ENCODE measurements around the gene PTPRD. TPM values are rescaled to one million over a fixed set of nuclear protein-coding genes. Genes with fewer than 3 reads are reported as not detected.
A peak's percentile ranks its signal among the peaks of the same experiment; 100 is the strongest.
"Not testable (repeated sequence)": the region's sequence is repeated elsewhere in the genome, so short reads cannot be mapped to it uniquely, and the experiment has no call there.

PTPRD gene
- total RNA-seq, 1 experiment from 2014 or later, result 69.6 TPM

DNA sequence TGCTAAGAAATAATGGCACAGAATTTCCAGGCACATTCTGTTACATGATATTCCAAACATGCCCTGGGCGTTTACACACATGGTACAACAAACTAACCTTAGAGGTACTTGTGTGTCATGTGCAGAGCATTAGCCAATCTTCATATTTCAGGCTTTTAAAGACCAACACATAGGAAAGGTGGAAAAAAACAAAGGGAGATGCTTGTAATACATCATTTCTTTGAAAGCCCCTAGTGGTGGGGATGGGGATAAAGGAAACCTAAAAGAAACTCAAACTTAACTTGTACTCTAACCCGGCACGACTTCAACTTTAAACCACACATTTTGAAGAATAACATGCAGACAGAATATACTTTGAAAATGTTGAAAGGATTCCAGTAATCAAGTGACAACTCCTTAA lies 133.6 kb downstream of the PTPRD start:
- no peak overlapping the region for H3K4me3 Mint-ChIP-seq
- H3K27ac Mint-ChIP-seq, result no peak overlapping the region
- H3K36me3 Mint-ChIP-seq, result 0 out of 2 replicates have a peak, but pooled peaks cover 7% of the 10 kb centered on the region
- no peak for DNase-seq (ENCODE audit: low spot score)
- POLR2A ChIA-PET, result no interaction called here
- no peak for TF ChIP-seq ELF4 (CRISPR knock-in tag; IDR thresholded peaks at IDR 0.05; ENCODE audit: low read depth)
- TF ChIP-seq ZNF232 (CRISPR knock-in tag; IDR thresholded peaks at IDR 0.05), result no peak
- TF ChIP-seq, protein P1, sequence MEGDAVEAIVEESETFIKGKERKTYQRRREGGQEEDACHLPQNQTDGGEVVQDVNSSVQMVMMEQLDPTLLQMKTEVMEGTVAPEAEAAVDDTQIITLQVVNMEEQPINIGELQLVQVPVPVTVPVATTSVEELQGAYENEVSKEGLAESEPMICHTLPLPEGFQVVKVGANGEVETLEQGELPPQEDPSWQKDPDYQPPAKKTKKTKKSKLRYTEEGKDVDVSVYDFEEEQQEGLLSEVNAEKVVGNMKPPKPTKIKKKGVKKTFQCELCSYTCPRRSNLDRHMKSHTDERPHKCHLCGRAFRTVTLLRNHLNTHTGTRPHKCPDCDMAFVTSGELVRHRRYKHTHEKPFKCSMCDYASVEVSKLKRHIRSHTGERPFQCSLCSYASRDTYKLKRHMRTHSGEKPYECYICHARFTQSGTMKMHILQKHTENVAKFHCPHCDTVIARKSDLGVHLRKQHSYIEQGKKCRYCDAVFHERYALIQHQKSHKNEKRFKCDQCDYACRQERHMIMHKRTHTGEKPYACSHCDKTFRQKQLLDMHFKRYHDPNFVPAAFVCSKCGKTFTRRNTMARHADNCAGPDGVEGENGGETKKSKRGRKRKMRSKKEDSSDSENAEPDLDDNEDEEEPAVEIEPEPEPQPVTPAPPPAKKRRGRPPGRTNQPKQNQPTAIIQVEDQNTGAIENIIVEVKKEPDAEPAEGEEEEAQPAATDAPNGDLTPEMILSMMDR (IDR thresholded peaks at IDR 0.05), result peak; percentile 57
- TF ChIP-seq TEAD4 (CRISPR knock-in tag; IDR thresholded peaks at IDR 0.05), result no peak
- TF ChIP-seq NFYB (CRISPR knock-in tag; conservative IDR thresholded peaks at IDR 0.05; ENCODE audit: low read depth), result no peak
- TF ChIP-seq TEAD1 (CRISPR knock-in tag; IDR thresholded peaks at IDR 0.05), result no peak
- TF ChIP-seq, protein P2, sequence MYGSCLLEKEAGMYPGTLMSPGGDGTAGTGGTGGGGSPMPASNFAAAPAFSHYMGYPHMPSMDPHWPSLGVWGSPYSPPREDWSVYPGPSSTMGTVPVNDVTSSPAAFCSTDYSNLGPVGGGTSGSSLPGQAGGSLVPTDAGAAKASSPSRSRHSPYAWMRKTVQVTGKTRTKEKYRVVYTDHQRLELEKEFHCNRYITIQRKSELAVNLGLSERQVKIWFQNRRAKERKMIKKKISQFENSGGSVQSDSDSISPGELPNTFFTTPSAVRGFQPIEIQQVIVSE (CRISPR knock-in tag; IDR thresholded peaks at IDR 0.05; ENCODE audit: borderline replicate concordance), result no peak
- CTCF ChIA-PET, result no interaction called here
- no peaks in the 10 kb centered on the region for H3K27me3 Mint-ChIP-seq (ENCODE audit: low read depth)
- peaks cover 19% of the 10 kb centered on the region for H3K9me3 Mint-ChIP-seq
- ATAC-seq, result peak; percentile 65
- no peaks in the 10 kb centered on the region for H3K4me1 Mint-ChIP-seq

DNA sequence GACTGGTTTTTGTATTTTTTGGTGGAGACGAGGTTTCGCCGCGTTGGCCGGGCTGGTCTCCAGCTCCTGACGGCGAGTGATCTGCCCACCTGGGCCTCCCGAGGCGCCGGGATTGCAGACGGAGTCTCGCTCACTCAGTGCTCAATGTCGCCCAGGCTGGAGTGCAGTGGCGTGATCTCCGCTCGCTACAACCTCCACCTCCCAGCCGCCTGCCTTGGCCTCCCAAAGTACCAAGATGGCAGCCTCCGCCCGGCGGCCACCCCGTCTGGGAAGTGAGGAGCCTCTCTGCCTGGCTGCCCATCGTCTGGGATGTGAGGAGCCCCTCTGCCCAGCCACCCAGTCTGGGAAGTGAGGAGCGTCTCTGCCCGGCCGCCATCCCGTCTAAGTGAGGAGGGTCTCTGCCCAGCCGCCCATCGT lies 163.6 kb downstream of the PTPRD start:
- H3K27me3 Mint-ChIP-seq (ENCODE audit: low read depth), result peaks cover 11% of the 10 kb centered on the region
- POLR2A ChIA-PET; H3K4me3 Mint-ChIP-seq; DNase-seq (ENCODE audit: low spot score); ATAC-seq; H3K36me3 Mint-ChIP-seq; CTCF ChIA-PET; H3K27ac Mint-ChIP-seq: not testable (repeated sequence)
- H3K4me1 Mint-ChIP-seq, result peaks cover 26% of the 10 kb centered on the region
- H3K9me3 Mint-ChIP-seq, result peaks cover 19% of the 10 kb centered on the region

DNA sequence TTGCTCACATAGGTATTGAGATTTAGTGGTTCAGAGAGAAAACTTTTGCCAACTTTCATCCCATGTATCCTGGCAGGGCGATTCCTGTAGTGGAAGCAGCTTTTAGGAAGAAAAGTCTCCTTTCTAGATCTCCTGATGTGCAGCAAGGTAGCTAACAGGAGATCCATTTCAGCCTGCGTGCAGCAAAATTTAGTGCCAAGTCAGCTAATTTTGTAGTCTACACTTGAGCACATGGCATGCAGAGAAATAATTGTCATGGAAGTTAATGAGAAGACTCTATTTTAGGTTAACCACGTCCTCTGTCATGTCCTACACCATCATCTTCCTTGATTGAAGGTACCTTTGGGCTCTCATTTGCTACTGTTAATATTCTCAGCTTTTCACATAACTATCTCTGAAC lies 165.8 kb downstream of the PTPRD start:
- 0 out of 2 replicates have a peak overlapping the region, but pooled peaks have one; percentile 3 for H3K4me3 Mint-ChIP-seq
- no peak for ATAC-seq
- H3K27ac Mint-ChIP-seq, result no peak overlapping the region
- H3K36me3 Mint-ChIP-seq, result no peaks in the 10 kb centered on the region
- peaks cover 26% of the 10 kb centered on the region for H3K4me1 Mint-ChIP-seq
- DNase-seq (ENCODE audit: low spot score), result no peak
- peaks cover 11% of the 10 kb centered on the region for H3K27me3 Mint-ChIP-seq (ENCODE audit: low read depth)
- ChIA-PET CTCF (no interaction called here), POLR2A (no interaction called here)
- peaks cover 5% of the 10 kb centered on the region; the same call in 1 of the 2 replicates for H3K9me3 Mint-ChIP-seq
- TF ChIP-seq, protein P3, sequence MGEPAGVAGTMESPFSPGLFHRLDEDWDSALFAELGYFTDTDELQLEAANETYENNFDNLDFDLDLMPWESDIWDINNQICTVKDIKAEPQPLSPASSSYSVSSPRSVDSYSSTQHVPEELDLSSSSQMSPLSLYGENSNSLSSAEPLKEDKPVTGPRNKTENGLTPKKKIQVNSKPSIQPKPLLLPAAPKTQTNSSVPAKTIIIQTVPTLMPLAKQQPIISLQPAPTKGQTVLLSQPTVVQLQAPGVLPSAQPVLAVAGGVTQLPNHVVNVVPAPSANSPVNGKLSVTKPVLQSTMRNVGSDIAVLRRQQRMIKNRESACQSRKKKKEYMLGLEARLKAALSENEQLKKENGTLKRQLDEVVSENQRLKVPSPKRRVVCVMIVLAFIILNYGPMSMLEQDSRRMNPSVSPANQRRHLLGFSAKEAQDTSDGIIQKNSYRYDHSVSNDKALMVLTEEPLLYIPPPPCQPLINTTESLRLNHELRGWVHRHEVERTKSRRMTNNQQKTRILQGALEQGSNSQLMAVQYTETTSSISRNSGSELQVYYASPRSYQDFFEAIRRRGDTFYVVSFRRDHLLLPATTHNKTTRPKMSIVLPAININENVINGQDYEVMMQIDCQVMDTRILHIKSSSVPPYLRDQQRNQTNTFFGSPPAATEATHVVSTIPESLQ (CRISPR knock-in tag; IDR thresholded peaks at IDR 0.05), result no peak
- no peak for TF ChIP-seq NFE2L1 (CRISPR knock-in tag; IDR thresholded peaks at IDR 0.05)
- TF ChIP-seq TEAD4 (CRISPR knock-in tag; IDR thresholded peaks at IDR 0.05), result no peak
- no peak for TF ChIP-seq TEAD1 (CRISPR knock-in tag; IDR thresholded peaks at IDR 0.05)
- no peak for TF ChIP-seq NR2C2 (CRISPR knock-in tag; IDR thresholded peaks at IDR 0.05)
- TF ChIP-seq ETV6 (CRISPR knock-in tag; IDR thresholded peaks at IDR 0.05), result no peak
- no peak for TF ChIP-seq CBFB (CRISPR knock-in tag; IDR thresholded peaks at IDR 0.05; ENCODE audit: low read depth)
- TF ChIP-seq, protein P4, sequence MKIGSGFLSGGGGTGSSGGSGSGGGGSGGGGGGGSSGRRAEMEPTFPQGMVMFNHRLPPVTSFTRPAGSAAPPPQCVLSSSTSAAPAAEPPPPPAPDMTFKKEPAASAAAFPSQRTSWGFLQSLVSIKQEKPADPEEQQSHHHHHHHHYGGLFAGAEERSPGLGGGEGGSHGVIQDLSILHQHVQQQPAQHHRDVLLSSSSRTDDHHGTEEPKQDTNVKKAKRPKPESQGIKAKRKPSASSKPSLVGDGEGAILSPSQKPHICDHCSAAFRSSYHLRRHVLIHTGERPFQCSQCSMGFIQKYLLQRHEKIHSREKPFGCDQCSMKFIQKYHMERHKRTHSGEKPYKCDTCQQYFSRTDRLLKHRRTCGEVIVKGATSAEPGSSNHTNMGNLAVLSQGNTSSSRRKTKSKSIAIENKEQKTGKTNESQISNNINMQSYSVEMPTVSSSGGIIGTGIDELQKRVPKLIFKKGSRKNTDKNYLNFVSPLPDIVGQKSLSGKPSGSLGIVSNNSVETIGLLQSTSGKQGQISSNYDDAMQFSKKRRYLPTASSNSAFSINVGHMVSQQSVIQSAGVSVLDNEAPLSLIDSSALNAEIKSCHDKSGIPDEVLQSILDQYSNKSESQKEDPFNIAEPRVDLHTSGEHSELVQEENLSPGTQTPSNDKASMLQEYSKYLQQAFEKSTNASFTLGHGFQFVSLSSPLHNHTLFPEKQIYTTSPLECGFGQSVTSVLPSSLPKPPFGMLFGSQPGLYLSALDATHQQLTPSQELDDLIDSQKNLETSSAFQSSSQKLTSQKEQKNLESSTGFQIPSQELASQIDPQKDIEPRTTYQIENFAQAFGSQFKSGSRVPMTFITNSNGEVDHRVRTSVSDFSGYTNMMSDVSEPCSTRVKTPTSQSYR (CRISPR knock-in tag; IDR thresholded peaks at IDR 0.05), result no peak
- TF ChIP-seq, protein P5, sequence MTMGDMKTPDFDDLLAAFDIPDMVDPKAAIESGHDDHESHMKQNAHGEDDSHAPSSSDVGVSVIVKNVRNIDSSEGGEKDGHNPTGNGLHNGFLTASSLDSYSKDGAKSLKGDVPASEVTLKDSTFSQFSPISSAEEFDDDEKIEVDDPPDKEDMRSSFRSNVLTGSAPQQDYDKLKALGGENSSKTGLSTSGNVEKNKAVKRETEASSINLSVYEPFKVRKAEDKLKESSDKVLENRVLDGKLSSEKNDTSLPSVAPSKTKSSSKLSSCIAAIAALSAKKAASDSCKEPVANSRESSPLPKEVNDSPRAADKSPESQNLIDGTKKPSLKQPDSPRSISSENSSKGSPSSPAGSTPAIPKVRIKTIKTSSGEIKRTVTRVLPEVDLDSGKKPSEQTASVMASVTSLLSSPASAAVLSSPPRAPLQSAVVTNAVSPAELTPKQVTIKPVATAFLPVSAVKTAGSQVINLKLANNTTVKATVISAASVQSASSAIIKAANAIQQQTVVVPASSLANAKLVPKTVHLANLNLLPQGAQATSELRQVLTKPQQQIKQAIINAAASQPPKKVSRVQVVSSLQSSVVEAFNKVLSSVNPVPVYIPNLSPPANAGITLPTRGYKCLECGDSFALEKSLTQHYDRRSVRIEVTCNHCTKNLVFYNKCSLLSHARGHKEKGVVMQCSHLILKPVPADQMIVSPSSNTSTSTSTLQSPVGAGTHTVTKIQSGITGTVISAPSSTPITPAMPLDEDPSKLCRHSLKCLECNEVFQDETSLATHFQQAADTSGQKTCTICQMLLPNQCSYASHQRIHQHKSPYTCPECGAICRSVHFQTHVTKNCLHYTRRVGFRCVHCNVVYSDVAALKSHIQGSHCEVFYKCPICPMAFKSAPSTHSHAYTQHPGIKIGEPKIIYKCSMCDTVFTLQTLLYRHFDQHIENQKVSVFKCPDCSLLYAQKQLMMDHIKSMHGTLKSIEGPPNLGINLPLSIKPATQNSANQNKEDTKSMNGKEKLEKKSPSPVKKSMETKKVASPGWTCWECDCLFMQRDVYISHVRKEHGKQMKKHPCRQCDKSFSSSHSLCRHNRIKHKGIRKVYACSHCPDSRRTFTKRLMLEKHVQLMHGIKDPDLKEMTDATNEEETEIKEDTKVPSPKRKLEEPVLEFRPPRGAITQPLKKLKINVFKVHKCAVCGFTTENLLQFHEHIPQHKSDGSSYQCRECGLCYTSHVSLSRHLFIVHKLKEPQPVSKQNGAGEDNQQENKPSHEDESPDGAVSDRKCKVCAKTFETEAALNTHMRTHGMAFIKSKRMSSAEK (CRISPR knock-in tag; IDR thresholded peaks at IDR 0.05; ENCODE audit: borderline replicate concordance), result no peak
- TF ChIP-seq RELA (CRISPR knock-in tag; IDR thresholded peaks at IDR 0.05; ENCODE audit: borderline replicate concordance), result no peak
- TF ChIP-seq ZNF317 (CRISPR knock-in tag; IDR thresholded peaks at IDR 0.05; ENCODE audit: borderline replicate concordance, low read depth), result no peak
- TF ChIP-seq, protein P6, sequence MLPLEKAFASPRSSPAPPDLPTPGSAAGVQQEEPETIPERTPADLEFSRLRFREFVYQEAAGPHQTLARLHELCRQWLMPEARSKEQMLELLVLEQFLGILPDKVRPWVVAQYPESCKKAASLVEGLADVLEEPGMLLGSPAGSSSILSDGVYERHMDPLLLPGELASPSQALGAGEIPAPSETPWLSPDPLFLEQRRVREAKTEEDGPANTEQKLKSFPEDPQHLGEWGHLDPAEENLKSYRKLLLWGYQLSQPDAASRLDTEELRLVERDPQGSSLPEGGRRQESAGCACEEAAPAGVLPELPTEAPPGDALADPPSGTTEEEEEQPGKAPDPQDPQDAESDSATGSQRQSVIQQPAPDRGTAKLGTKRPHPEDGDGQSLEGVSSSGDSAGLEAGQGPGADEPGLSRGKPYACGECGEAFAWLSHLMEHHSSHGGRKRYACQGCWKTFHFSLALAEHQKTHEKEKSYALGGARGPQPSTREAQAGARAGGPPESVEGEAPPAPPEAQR (CRISPR knock-in tag; IDR thresholded peaks at IDR 0.05), result no peak
- no peak for TF ChIP-seq ZNF263 (CRISPR knock-in tag; IDR thresholded peaks at IDR 0.05; ENCODE audit: low read depth)
- no peak for TF ChIP-seq FOXK1 (CRISPR knock-in tag; IDR thresholded peaks at IDR 0.05)
- TF ChIP-seq JUN (CRISPR knock-in tag; IDR thresholded peaks at IDR 0.05), result no peak
